A549 (cell line): Measurements from ENCODE around the gene TPSG1.
"Not testable (repeated sequence)": the region's sequence is repeated elsewhere in the genome, so short reads cannot be mapped to it uniquely, and the experiment has no call there.

ENCODE experiments used
- CHD2 ChIP-seq: fragments of 150-350 bp; IDR thresholded peaks from 2 replicates; pipeline ENCODE4 v1.6.1; 2014; ENCODE audit warnings: low read length; ENCODE audit not compliant: partially characterized antibody
- CTCF ChIP-seq: fragments of >200 bp; sonication (Bioruptor Twin); formaldehyde crosslinking; IDR thresholded peaks from 3 replicates; pipeline ENCODE4 v1.5.1; 2016
- EP300 ChIP-seq, 2 experiments: fragments of >200 bp; sonication (Bioruptor Twin); formaldehyde crosslinking; IDR thresholded peaks; 2 replicates in 1 of 2; 3 replicates in 1 of 2; pipeline ENCODE4 v1.6.1; 2016 to 2017
- HOXB13 ChIP-seq: fragments of 250-450 bp; sonication (Bioruptor Pico); IDR thresholded peaks from 2 replicates; pipeline ENCODE4 v1.5.0; 2020; ENCODE audit warnings: low read depth, mild to moderate bottlenecking, moderate library complexity
- POLR2A ChIP-seq: IDR thresholded peaks from 2 replicates; pipeline ENCODE4 v1.6.1; 2012; ENCODE audit warnings: mild to moderate bottlenecking, low read length
- RAD21 ChIP-seq, 2 experiments: fragments of >200 bp in 1 of 2; sonication (Bioruptor Twin) in 1 of 2; formaldehyde crosslinking in 1 of 2; IDR thresholded peaks in 1 of 2; conservative IDR thresholded peaks in 1 of 2; 2 replicates in 1 of 2; 3 replicates in 1 of 2; pipeline ENCODE4 v1.6.1; 2012 to 2018; ENCODE audit warnings: inconsistent platforms in 1 of 2
- REST ChIP-seq: fragments of 200-600 bp; sonication (generic); IDR thresholded peaks from 2 replicates; pipeline ENCODE4 v1.6.1; 2016; ENCODE audit warnings: antibody characterized with exemption, mild to moderate bottlenecking, moderate library complexity
- SREBF2 ChIP-seq: fragments of 450-650 bp; IDR thresholded peaks from 2 replicates; pipeline ENCODE4 v1.6.1; 2014; ENCODE audit warnings: mild to moderate bottlenecking, moderate library complexity

DNA sequence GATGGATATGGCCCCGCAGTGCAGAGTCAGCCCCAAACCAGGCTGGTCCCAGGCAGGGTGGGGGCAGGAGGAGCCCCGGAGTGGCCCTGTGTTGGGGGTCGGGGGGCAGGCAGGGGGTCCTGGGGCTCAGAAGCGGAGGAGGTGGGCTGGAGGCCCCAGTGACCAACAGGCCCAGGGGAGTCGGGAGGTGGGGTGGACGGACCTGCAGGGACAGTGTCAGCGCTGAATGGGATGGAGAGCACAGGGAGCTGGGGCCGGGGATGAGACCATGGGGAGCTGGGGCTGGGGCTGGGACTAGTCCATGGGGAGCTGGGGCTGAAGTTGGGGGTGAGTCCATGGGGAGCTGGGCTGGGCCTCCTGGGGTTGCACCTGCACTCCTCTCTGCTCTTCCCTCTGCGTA lies 14.5 kb upstream of the TPSG1 start:
- not testable (repeated sequence) for TF ChIP-seq SREBF2; POLR2A; CTCF; EP300 (IDR thresholded peaks at IDR 0.05); HOXB13 (CRISPR knock-in tag); REST; CHD2; RAD21 (conservative IDR thresholded peaks at IDR 0.05 in 1 of 2, IDR thresholded peaks at IDR 0.05 in 1 of 2)
